Fibroblast of skin of left quadriceps (primary cell): Measurements from ENCODE around the gene AP3S2.
"Not testable (repeated sequence)": the region's sequence is repeated elsewhere in the genome, so short reads cannot be mapped to it uniquely, and the experiment has no call there.

Experiments
- DNase-seq, 2 experiments: peaks; one replicate each; pipeline ENCODE4 v3.0.0-alpha.2; 2013; ENCODE audit warnings: low read depth in 2 of 2

AP3S2 gene

DNA sequence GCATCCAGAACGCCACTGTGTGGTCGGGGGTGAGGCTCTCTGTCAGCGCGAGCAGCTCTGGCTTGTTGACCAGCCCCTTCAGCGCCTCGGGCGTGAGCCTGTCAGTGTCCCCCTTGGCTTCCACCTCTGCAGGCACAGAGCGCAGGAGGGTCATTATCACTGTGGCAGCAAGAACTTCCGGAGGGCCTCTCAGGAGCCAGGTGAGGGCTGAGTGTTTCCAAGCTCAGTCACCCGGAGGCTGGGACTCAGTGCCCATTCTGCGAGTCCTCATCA lies 10.0 kb upstream of the AP3S2 start:
- no peak for DNase-seq

DNA sequence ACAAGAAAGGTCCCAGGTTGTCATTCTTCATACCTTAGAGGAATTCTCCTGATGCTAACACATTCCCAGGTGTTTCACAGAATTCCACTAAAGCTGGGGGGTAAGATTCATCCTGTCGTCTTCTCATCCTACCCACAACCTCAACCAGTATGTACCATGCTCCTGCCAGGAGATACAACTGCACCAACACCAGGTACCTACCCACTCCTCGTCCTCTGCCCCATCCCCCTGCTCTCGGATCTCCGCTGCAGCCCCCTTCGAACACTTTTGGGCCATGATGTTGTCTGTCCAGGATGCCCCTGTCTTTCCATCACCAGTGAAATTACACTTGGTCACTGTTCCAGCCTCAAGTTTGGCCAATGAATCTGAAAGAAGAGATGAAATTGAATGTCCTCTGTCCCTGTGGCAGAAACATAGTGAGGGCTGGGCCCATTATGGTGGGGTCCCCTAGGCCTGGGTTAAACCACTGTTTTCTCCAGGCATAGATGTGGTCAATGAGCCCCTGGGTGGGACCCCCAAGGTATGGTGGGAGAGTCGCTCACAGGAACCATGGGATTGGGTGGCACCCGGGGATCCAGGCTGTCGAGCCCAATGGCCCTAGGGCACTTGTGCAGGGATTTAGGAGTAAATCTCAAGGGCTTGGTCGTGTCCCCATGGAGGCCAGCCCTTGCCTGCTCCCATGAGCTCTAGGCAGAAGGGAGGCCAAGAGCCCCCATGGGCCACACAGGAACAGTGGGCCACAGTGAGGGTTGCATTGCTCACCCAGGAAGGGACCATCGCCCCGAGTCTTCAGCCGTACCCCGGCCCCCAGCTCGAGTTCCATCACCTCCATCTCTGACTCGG lies 9.4 kb upstream of the AP3S2 start:
- DNase-seq: no peak

DNA sequence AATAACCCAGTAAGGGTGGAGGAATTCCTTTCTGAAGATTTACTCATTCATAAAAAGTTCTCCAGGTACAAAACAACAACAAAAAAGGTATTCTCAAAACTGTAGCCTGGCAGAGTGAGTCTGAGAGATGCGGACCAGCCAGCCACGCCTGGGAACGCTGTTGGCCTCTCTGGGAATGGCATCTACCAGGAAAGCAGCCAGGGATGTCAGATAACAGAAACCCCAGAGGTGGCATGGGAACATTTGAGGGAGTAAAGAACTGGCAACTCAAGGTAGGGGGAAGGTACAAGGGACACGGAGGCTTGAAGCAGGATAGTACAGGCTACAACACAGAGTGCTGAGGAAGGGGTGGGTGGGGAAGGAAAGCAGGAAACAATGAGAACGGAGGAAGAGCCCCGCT lies 7.1 kb upstream of the AP3S2 start:
- DNase-seq: no peak

DNA sequence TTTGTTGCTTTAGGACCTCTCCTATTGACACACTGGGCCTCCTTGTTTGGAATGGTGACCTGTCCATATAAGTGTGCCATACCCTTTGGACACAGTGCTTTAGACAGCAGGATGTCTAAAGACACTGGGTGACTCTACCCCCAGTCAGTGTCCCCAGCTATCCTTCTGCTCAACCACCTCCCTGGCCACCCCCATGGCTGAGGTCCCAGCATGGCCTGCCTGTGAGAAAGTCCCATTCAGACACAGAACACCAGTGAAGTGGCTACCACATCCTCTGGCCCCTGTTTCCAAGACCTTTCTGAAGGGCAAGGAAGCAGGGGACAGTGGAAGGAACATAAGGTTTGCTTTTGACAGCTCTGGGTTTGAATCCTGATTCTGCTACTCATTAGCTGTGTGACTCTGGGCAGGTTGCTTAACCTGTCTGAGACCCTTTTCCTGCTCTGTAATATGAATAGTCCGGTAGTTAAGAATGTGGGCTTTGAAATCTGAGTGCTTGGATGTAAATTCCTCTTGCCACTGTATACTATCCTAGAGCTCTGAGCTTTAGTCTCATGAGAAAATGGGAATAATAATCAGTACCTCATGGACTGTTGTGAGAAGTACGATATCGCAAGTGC lies 6.3 kb upstream of the AP3S2 start:
- DNase-seq: no peak

GRCh38 chr15:89899295-89899945 lies 5.6 kb upstream of the AP3S2 start:
- DNase-seq: no peak

- no peak for DNase-seq
Measured at GRCh38 chr15:89898614-89899294, 5.0 kb upstream of the AP3S2 start.

DNA sequence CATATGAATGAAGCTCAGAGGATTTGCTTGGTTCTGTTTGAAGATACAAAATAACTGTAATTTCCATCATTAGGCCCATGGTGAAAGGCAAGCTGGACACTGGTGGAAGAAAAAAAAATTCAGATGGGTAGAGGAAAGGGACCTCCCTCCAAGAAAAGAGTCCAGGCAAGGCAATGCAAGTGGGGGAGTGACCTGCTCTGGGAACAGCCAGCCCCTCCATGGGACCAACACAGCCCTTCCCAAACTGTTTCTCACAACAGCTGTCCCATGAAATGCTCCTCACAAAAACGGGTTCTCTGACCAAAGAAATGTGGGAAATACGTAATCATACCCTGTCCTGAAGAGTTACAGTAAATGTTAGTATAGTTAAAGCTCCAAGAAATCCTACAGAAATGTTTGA lies 4.4 kb upstream of the AP3S2 start:
- no peak for DNase-seq

DNA sequence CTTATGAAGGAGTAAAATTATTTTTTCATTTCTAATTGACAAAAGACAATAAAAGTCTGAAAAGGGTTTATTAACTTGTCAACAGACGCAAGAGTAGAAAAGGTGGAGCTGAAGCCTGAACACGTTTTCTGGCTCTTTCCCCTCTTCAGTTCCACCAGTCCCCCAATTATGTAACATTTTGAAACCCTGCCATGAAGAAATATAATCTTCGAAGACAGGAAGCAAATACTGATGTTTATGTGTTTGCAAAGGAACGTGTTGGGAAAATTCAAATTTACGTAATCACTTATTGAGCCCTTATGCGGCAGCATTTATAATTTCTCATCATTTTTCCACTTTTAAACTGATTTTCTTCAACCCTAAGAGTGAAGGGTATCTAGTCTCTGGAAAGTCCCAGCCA lies 767 bp downstream of the AP3S2 start:
- no peak for DNase-seq

DNA sequence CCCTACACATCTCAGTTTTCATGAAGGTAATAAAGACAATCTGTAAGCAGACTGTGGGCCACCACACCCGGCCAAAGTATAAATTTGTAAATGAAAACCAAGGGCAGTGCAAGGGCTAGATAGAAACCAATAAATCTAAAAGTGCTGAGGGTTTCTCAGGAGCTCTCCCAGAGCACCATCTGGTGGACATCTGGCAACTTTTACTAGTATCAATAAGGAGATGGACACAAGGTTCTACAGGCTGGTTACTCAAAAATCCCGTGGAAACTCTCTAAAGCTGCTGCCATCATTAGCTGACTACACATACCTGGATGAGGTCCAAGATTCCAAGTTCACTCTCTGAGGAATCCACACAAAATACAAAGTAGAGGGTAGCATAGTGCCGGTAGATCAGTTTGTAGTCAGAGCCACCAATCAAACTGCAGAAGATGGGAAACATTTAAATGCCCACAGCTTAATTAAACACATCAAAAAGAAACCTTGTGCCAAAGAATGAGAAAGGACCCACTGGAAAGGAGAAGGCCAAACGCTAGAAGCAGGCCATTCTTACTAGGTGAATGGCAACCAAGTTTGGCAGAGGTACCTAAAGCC lies 5.5 kb downstream of the AP3S2 start:
- peak; percentile 63 to 69 for DNase-seq

DNA sequence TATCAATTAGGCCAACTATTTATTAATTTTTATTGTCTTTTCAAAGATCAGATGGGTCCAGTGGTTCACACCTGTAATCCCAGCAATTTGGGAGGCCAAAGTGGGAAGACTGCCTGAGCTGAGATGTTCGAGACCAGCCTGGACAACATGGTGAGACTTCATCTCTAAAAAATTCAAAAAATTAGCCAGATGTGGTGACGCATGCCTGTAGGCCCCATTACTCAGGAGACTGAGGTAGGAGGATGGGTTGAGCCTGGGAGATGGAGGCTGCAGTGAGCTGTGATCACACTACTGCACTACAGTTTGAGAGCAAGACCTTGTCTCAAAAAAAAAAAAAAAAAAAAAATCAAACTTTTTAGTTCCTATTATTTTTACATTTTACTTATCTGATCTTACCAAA lies 8.2 kb downstream of the AP3S2 start:
- DNase-seq: no peak

DNA sequence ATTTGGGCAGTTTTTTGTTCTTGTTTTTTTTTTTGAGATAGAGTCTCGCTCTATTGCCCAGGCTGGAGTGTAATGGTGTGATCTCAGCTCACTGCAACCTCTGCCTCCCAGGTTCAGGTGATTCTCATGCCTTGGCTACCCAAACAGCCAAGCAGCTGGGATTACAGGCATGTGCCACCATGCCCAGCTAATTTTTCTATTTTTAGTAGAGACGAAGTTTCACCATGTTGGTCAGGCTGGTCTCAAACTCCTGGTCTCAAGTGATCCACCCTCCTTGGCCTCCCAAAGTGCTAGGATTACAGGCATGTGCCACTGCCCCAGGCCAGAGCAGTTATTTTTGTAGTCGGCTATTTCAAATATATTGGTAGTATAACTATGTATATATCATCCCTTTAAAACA lies 8.6 kb downstream of the AP3S2 start:
- DNase-seq: not testable (repeated sequence)

GRCh38 chr15:89883518-89883917 lies 10.3 kb downstream of the AP3S2 start:
- no peak for DNase-seq

GRCh38 chr15:89880727-89881126 lies 13.1 kb downstream of the AP3S2 start:
- DNase-seq: no peak

GRCh38 chr15:89878323-89878722 lies 15.5 kb downstream of the AP3S2 start:
- no peak for DNase-seq

- no peak for DNase-seq
Measured at GRCh38 chr15:89877083-89877425, 16.7 kb downstream of the AP3S2 start.

GRCh38 chr15:89876396-89877082 lies 17.3 kb downstream of the AP3S2 start:
- no peak for DNase-seq

DNA sequence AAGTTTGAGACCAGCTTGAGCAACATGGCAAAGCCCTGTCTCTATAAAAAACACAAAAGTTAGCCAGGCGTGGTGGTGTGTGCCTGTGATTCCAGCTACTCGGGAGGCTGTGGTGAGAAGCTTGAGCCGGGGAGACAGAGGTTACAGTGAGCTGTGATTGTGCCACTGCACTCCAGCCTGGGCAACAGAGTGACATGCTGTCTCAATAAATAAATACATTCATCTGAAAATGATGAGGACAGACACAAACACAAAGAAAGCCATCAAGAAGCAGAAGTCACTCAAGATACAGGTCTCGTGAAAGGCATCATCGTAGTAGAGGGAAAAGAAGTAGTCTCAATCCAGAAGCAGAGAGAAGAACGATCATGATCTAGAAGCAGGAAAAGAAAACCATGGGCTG lies 18.1 kb downstream of the AP3S2 start:
- no peak for DNase-seq

- DNase-seq: peak in 1 of 2 experiments; percentile 34
Measured at GRCh38 chr15:89874926-89875564, 18.7 kb downstream of the AP3S2 start.

DNA sequence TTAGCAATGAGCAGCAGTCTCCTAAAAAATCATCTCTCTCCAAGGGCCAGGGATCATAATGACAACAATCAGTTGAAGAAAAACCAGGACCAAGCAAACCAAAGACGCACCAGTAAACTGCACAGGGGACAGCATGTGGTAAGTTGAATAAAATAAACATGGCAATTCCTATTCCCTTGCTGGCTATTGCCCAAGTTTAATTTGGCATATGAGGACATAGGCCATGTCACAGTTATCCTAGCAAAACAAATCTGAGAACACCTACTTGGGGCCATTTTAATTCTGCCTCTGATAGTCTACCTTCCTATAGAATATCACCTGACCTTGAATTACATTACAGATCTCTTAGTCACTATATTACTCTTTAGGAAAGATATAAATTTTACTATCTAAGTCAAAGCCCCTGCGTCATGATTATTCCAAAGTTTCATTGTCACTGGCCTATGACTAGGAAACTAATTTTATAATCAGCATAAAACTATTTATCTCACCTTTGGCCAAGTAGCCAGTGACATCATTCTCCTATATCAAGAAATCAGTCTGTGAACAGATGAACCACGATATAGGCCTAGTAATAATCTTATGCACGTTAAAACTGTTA lies 23.0 kb downstream of the AP3S2 start:
- DNase-seq: no peak

GRCh38 chr15:89870006-89870405 lies 23.8 kb downstream of the AP3S2 start:
- DNase-seq: no peak

GRCh38 chr15:89869490-89869889 lies 24.3 kb downstream of the AP3S2 start:
- not testable (repeated sequence) for DNase-seq
